Activated CD8-positive, alpha-beta memory T cell treated with anti-CD3 and anti-CD28 coated beads for 1 hour (primary cell): Measurements from ENCODE around the gene TMEM190.
A peak's percentile ranks its signal among the peaks of the same experiment; 100 is the strongest.
"Not testable (repeated sequence)": the region's sequence is repeated elsewhere in the genome, so short reads cannot be mapped to it uniquely, and the experiment has no call there.

ENCODE experiments used
- DNase-seq, 2 donors: peaks; one replicate each; pipeline ENCODE4 v3.0.0-alpha.2; 2020; ENCODE audit warnings: low read depth in 1 of 2; ENCODE audit errors: extremely low read depth in 1 of 2

Gene TMEM190

GRCh38 chr19:55389386-55390317 is 13.0 kb downstream of the TMEM190 start:
- DNase-seq, result no peak

- no peak for DNase-seq
These were observed 13.8 kb downstream of the TMEM190 start for GRCh38 chr19:55390461-55390880.

- DNase-seq, result no peak
These were observed 14.6 kb downstream of the TMEM190 start for GRCh38 chr19:55391191-55391670.

GRCh38 chr19:55391702-55392615 is 15.3 kb downstream of the TMEM190 start:
- DNase-seq, result no peak

- DNase-seq, result no peak
These were observed 16.5 kb downstream of the TMEM190 start for GRCh38 chr19:55392820-55393761.

GRCh38 chr19:55398200-55398925 is 21.7 kb downstream of the TMEM190 start:
- DNase-seq, result no peak

GRCh38 chr19:55400281-55401087 is 23.9 kb downstream of the TMEM190 start:
- no peak for DNase-seq

- DNase-seq, result not testable (repeated sequence)
These were observed 24.8 kb downstream of the TMEM190 start for GRCh38 chr19:55401390-55401789.

- no peak for DNase-seq
These were observed 25.9 kb downstream of the TMEM190 start for GRCh38 chr19:55402509-55402908.

- no peak for DNase-seq
These were observed 29.0 kb downstream of the TMEM190 start for GRCh38 chr19:55405638-55406037.

- DNase-seq, result no peak
These were observed 29.6 kb downstream of the TMEM190 start for GRCh38 chr19:55406091-55406825.

- peak in 1 of 2 donors; percentile 27 for DNase-seq
These were observed 30.4 kb downstream of the TMEM190 start for GRCh38 chr19:55406826-55407549.

GRCh38 chr19:55407550-55407799 is 30.8 kb downstream of the TMEM190 start, which contains the start of gene UBE2S:
UBE2S (minus strand) TSS chr19:55407788; CDS start chr19:55407589, 199 bp downstream.
- DNase-seq, result not testable (repeated sequence)

- peak; percentile 92 to 93 for DNase-seq
These were observed 31.3 kb downstream of the TMEM190 start for GRCh38 chr19:55407800-55408532.

GRCh38 chr19:55408533-55408872 is 31.9 kb downstream of the TMEM190 start:
- DNase-seq, result no peak

- not testable (repeated sequence) for DNase-seq
These were observed 32.6 kb downstream of the TMEM190 start for GRCh38 chr19:55409179-55409578.

GRCh38 chr19:55410168-55410567 is 33.5 kb downstream of the TMEM190 start:
- DNase-seq, result no peak
